Upper lobe of left lung (tissue), 6 donors: Measurements from ENCODE around the gene USP47. TPM values are rescaled to one million over a fixed set of nuclear protein-coding genes. Genes with fewer than 3 reads are reported as not detected.

Experiments
- ATAC-seq, 2 donors: fragments of 200-7000 bp; cut with Tn5 transposase; one replicate each; pipeline ENCODE4 v1.9.1; 2022; ENCODE audit warnings: mild to moderate bottlenecking in 2 of 2, moderate library complexity in 2 of 2; ENCODE audit not compliant: low FRiP score in 2 of 2
- DNase-seq, 2 donors: peaks; one replicate each; pipeline ENCODE4 v3.0.0-alpha.2; 2019 to 2020
- H3K27ac ChIP-seq, 4 donors: fragments of 200-600 bp; sonication (generic); one replicate each; pipeline ENCODE4 v1.5.1; 2016 to 2019
- H3K27me3 ChIP-seq, 4 donors: fragments of 200-600 bp; sonication (generic); one replicate each; pipeline ENCODE4 v1.5.1; 2017 to 2019
- H3K36me3 ChIP-seq, 4 donors: fragments of 200-600 bp; sonication (generic); one replicate each; pipeline ENCODE4 v1.5.1; 2016 to 2019
- H3K4me1 ChIP-seq, 4 donors: fragments of 200-600 bp; sonication (generic); one replicate each; pipeline ENCODE4 v1.5.1; 2018 to 2019
- H3K4me3 ChIP-seq, 4 donors: fragments of 200-600 bp; sonication (generic); one replicate each; pipeline ENCODE4 v1.5.1; 2017 to 2019; ENCODE audit warnings: mild to moderate bottlenecking in 2 of 4, moderate library complexity in 1 of 4
- H3K9me3 ChIP-seq, 4 donors: fragments of 200-600 bp; sonication (generic); one replicate each; pipeline ENCODE4 v1.5.1; 2018 to 2019
- CTCF ChIP-seq, 6 experiments: fragments of 450-650 bp in 4 of 6; fragments of 200-600 bp in 2 of 6; sonication (generic) in 2 of 6; IDR thresholded peaks; one replicate each; pipeline ENCODE4 v1.5.1; 2016 to 2019; ENCODE audit warnings: antibody characterized with exemption in 6 of 6
- EP300 ChIP-seq, 4 donors: sonication (generic); formaldehyde crosslinking; IDR thresholded peaks; one replicate each; pipeline ENCODE4 v1.5.1; 2017; ENCODE audit warnings: antibody characterized with exemption in 4 of 4, control low read depth in 2 of 4
- POLR2A ChIP-seq, 4 donors: fragments of 450-650 bp; IDR thresholded peaks; one replicate each; pipeline ENCODE4 v1.5.1; 2016 to 2017; ENCODE audit warnings: antibody characterized with exemption in 4 of 4, mild to moderate bottlenecking in 2 of 4
- POLR2AphosphoS5 ChIP-seq, 2 donors: sonication (generic); formaldehyde crosslinking; IDR thresholded peaks; one replicate each; pipeline ENCODE4 v1.5.1; 2017; ENCODE audit warnings: antibody characterized with exemption in 2 of 2
- WGBS, 2 donors: methylation state at CpG; one replicate each; pipeline ENCODE4 v1.1.5; 2017 to 2018; 5-methylcytosine and 5-hydroxymethylcytosine counted together
- total RNA-seq, 6 donors: library from RNA; depleted of rRNA in 4 of 6; stranded (reverse); fragments of >200 nt in 4 of 6; gene quantifications; one replicate each; pipeline versions ENCODE4 v1.1.0 to v1.2.1, GENCODE V29; 2016 to 2021
- donor health status: DM: no; HTN: no; CAD: no; lungs with moderate emphysema.
- donor health status: DM: no; HTN: yes; CAD: no; lungs with severe emphysema.

USP47 gene
- total RNA-seq, 6 donors from 2014 or later: 32.4 to 132 (median 79.0) TPM

- ATAC-seq: no peak
Measured at GRCh38 chr11:11916981-11917399, 75.2 kb downstream of the USP47 start.

GRCh38 chr11:11923828-11924227 lies 82.1 kb downstream of the USP47 start:
- Histone ChIP-seq H3K36me3 (peaks cover 0 to 48% (median 0%) of the 10 kb centered on the region in 4 donors), H3K27me3 (no peaks in the 10 kb centered on the region), H3K27ac (no peak overlapping the region), H3K4me3 (no peak overlapping the region), H3K4me1 (no peaks in the 10 kb centered on the region), H3K9me3 (no peaks in the 10 kb centered on the region)
- TF ChIP-seq CTCF (IDR thresholded peaks at IDR 0.05) (no peak), POLR2AphosphoS5 (IDR thresholded peaks at IDR 0.05) (no peak), EP300 (IDR thresholded peaks at IDR 0.05) (no peak), POLR2A (IDR thresholded peaks at IDR 0.05) (no peak)
- no peak for ATAC-seq
- no peak for DNase-seq

More at GRCh38 chr11:11916981-11917399, 75.2 kb downstream of the USP47 start:
- peak overlapping the region in 1 of 4 donors; percentile 14 for H3K27ac ChIP-seq
- no peak for DNase-seq
- no peak for TF ChIP-seq EP300 (IDR thresholded peaks at IDR 0.05)
- no peak for TF ChIP-seq POLR2AphosphoS5 (IDR thresholded peaks at IDR 0.05)
- no peak for TF ChIP-seq CTCF (IDR thresholded peaks at IDR 0.05)
- TF ChIP-seq POLR2A (IDR thresholded peaks at IDR 0.05): no peak
- no peaks in the 10 kb centered on the region for H3K9me3 ChIP-seq
- H3K4me1 ChIP-seq: peaks cover 0 to 6% (median 3%) of the 10 kb centered on the region in 4 donors
- H3K27me3 ChIP-seq: no peaks in the 10 kb centered on the region
- H3K36me3 ChIP-seq: peaks cover 0 to 16% (median 0%) of the 10 kb centered on the region in 4 donors
- no peak overlapping the region for H3K4me3 ChIP-seq
- 96% methylated on average over 1 of the region's 1 CpG for WGBS, 2 donors

GRCh38 chr11:11929920-11930319 lies 88.1 kb downstream of the USP47 start:
- H3K27me3 ChIP-seq: no peaks in the 10 kb centered on the region
- H3K36me3 ChIP-seq: peaks cover 0 to 72% (median 10%) of the 10 kb centered on the region in 4 donors
- TF ChIP-seq EP300 (IDR thresholded peaks at IDR 0.05) (no peak), POLR2AphosphoS5 (IDR thresholded peaks at IDR 0.05) (no peak), CTCF (IDR thresholded peaks at IDR 0.05) (no peak), POLR2A (IDR thresholded peaks at IDR 0.05) (no peak)
- DNase-seq (no peak), ATAC-seq (no peak)
- peaks cover 0 to 5% (median 0%) of the 10 kb centered on the region in 4 donors for H3K4me1 ChIP-seq
- H3K9me3 ChIP-seq: no peaks in the 10 kb centered on the region
- WGBS, 2 donors: 83% methylated on average over 2 of the region's 2 CpGs
- no peak overlapping the region for H3K27ac ChIP-seq
- no peak overlapping the region for H3K4me3 ChIP-seq

GRCh38 chr11:11931461-11932055 lies 89.8 kb downstream of the USP47 start:
- no peak for DNase-seq
- Histone ChIP-seq H3K27ac (no peak overlapping the region), H3K27me3 (no peaks in the 10 kb centered on the region), H3K9me3 (no peaks in the 10 kb centered on the region), H3K4me3 (no peak overlapping the region), H3K36me3 (peaks cover 0 to 72% (median 14%) of the 10 kb centered on the region in 4 donors), H3K4me1 (peaks cover 0 to 5% (median 0%) of the 10 kb centered on the region in 4 donors)
- TF ChIP-seq CTCF (IDR thresholded peaks at IDR 0.05): peak; percentile 26 to 58 (median 48)
- TF ChIP-seq POLR2A (IDR thresholded peaks at IDR 0.05): no peak
- peak in 1 of 2 donors; percentile 72 for ATAC-seq
- 70 to 76% methylated on average over 5 of the region's 5 CpGs for WGBS, 2 donors

- DNase-seq (no peak), ATAC-seq (no peak)
- Histone ChIP-seq H3K4me3 (no peak overlapping the region), H3K27me3 (no peaks in the 10 kb centered on the region), H3K9me3 (no peaks in the 10 kb centered on the region), H3K27ac (no peak overlapping the region), H3K36me3 (peaks cover 7 to 77% (median 24%) of the 10 kb centered on the region in 4 donors), H3K4me1 (peaks cover 0 to 5% (median 0%) of the 10 kb centered on the region in 4 donors)
- TF ChIP-seq EP300 (IDR thresholded peaks at IDR 0.05) (no peak), CTCF (IDR thresholded peaks at IDR 0.05) (no peak), POLR2AphosphoS5 (IDR thresholded peaks at IDR 0.05) (no peak), POLR2A (IDR thresholded peaks at IDR 0.05) (no peak)
- WGBS, 2 donors: 92 to 97% methylated on average over 2 of the region's 2 CpGs
Measured at GRCh38 chr11:11935536-11935935, 93.8 kb downstream of the USP47 start.
